Smooth muscle cell (in vitro differentiated cells): ENCODE measurements around the gene PPIP5K2. TPM values are rescaled to one million over a fixed set of nuclear protein-coding genes. Genes with fewer than 3 reads are reported as not detected.

Source experiments
- DNase-seq: peaks from one replicate; lab custom pipeline; 2025; ENCODE audit not compliant: unreplicated experiment; lab: John Stamatoyannopoulos, UW
- H2AFZ ChIP-seq: fragments of 200-600 bp; sonication (generic); 2 replicates; pipeline ENCODE4 v1.6.0; 2016; ENCODE audit warnings: antibody characterized with exemption, low read depth, mild to moderate bottlenecking
- H3F3A ChIP-seq: fragments of 200-600 bp; sonication (generic); 2 replicates; pipeline ENCODE4 v1.6.0; 2017; ENCODE audit warnings: antibody characterized with exemption, low read depth
- H3K27ac ChIP-seq: fragments of 200-600 bp; sonication (generic); 2 replicates; pipeline ENCODE4 v1.5.1; 2016; ENCODE audit warnings: low read depth, mild to moderate bottlenecking
- H3K27me3 ChIP-seq: fragments of 200-600 bp; sonication (generic); 2 replicates; pipeline ENCODE4 v1.6.1; 2016; ENCODE audit warnings: low read depth, mild to moderate bottlenecking
- H3K36me3 ChIP-seq: fragments of 200-600 bp; sonication (generic); 2 replicates; pipeline ENCODE4 v1.5.1; 2016; ENCODE audit warnings: low read depth
- H3K4me1 ChIP-seq: fragments of 200-600 bp; sonication (generic); 2 replicates; pipeline ENCODE4 v1.5.1; 2016; ENCODE audit warnings: low read depth
- H3K4me2 ChIP-seq: fragments of 200-600 bp; sonication (generic); 2 replicates; pipeline ENCODE4 v1.6.0; 2016; ENCODE audit warnings: mild to moderate bottlenecking
- H3K4me3 ChIP-seq: fragments of 200-600 bp; sonication (generic); 2 replicates; pipeline ENCODE4 v1.5.1; 2016; ENCODE audit warnings: mild to moderate bottlenecking
- H3K79me2 ChIP-seq: fragments of 200-600 bp; sonication (generic); 2 replicates; pipeline ENCODE4 v1.6.0; 2016; ENCODE audit warnings: low read depth, mild to moderate bottlenecking
- H3K9ac ChIP-seq: fragments of 200-600 bp; sonication (generic); 2 replicates; pipeline ENCODE4 v1.6.0; 2016; ENCODE audit warnings: low read depth
- H3K9me3 ChIP-seq: fragments of 200-600 bp; sonication (generic); replicated peaks from 2 replicates; pipeline ENCODE4 v1.5.1; 2016; ENCODE audit warnings: low read depth
- H4K20me1 ChIP-seq: fragments of 200-600 bp; sonication (generic); 2 replicates; pipeline ENCODE4 v1.6.0; 2016; ENCODE audit warnings: low read depth
- CTCF ChIP-seq: fragments of 200-600 bp; sonication (generic); IDR thresholded peaks from 2 replicates; pipeline ENCODE4 v1.5.1; 2017; ENCODE audit warnings: borderline replicate concordance, mild to moderate bottlenecking, antibody characterized with exemption; ENCODE audit not compliant: insufficient read depth, poor library complexity, severe bottlenecking
- WGBS: methylation state at CpG from one replicate; pipeline ENCODE4 v1.1.7; 2016; ENCODE audit warnings: low lambda C conversion rate; 5-methylcytosine and 5-hydroxymethylcytosine counted together
- polyA plus RNA-seq: library from polyadenylated mRNA; unstranded; fragments of >200 nt; fragmentation: Nextera tagmentation; extraction: Ambion mirVana; gene quantifications from 2 replicates; pipeline ENCODE4 v1.2.1, GENCODE V29; 2016
- total RNA-seq: library from RNA; depleted of rRNA; stranded (reverse); fragments of >200 nt; gene quantifications from 2 replicates; pipeline ENCODE4 v1.2.3, GENCODE V29; 2014

The PPIP5K2 gene
- total and polyA plus RNA-seq, 2 experiments from 2014 or later: 22.6 to 90.3 TPM

- Histone ChIP-seq H2AFZ (no peak overlapping the region), H3K4me1 (no peaks in the 10 kb centered on the region), H3K36me3 (peaks cover 18% of the 10 kb centered on the region), H3K79me2 (no peaks in the 10 kb centered on the region), H3K9ac (no peak overlapping the region), H3K4me3 (no peak overlapping the region), H3K27ac (no peak overlapping the region), H3F3A (no peaks in the 10 kb centered on the region), H4K20me1 (no peaks in the 10 kb centered on the region), H3K27me3 (no peaks in the 10 kb centered on the region), H3K9me3 (no peaks in the 10 kb centered on the region), H3K4me2 (no peak overlapping the region)
- no peak for TF ChIP-seq CTCF
- DNase-seq: no peak
- 84% methylated on average over 1 of the region's 1 CpG for WGBS
Measured at GRCh38 chr5:103086547-103086946, 33.6 kb upstream of the PPIP5K2 start.

- H3K27ac ChIP-seq: no peak overlapping the region
- no peak for DNase-seq
- H3F3A ChIP-seq: no peaks in the 10 kb centered on the region
- 93% methylated on average over 1 of the region's 1 CpG for WGBS
- H3K9me3 ChIP-seq: no peaks in the 10 kb centered on the region
- no peak for TF ChIP-seq CTCF
- H3K36me3 ChIP-seq: peaks cover 18% of the 10 kb centered on the region
- H3K9ac ChIP-seq: no peak overlapping the region
- H3K4me1 ChIP-seq: no peaks in the 10 kb centered on the region
- no peak overlapping the region for H3K4me3 ChIP-seq
- H3K79me2 ChIP-seq: no peaks in the 10 kb centered on the region
- H3K27me3 ChIP-seq: no peaks in the 10 kb centered on the region
- H3K4me2 ChIP-seq: no peak overlapping the region
- no peaks in the 10 kb centered on the region for H4K20me1 ChIP-seq
- no peak overlapping the region for H2AFZ ChIP-seq
Measured at GRCh38 chr5:103089272-103089671, 30.8 kb upstream of the PPIP5K2 start.

GRCh38 chr5:103090791-103091190 lies 29.3 kb upstream of the PPIP5K2 start:
- H3K36me3 ChIP-seq: peaks cover 10% of the 10 kb centered on the region
- peak overlapping the region; percentile 14 for H3K4me2 ChIP-seq
- no peaks in the 10 kb centered on the region for H4K20me1 ChIP-seq
- H2AFZ ChIP-seq: no peak overlapping the region
- H3K4me3 ChIP-seq: no peak overlapping the region
- H3K9ac ChIP-seq: no peak overlapping the region
- no peak for DNase-seq
- TF ChIP-seq CTCF: no peak
- no peaks in the 10 kb centered on the region for H3K27me3 ChIP-seq
- no peaks in the 10 kb centered on the region for H3K79me2 ChIP-seq
- 96% methylated on average over 1 of the region's 1 CpG for WGBS
- H3F3A ChIP-seq: no peaks in the 10 kb centered on the region
- H3K4me1 ChIP-seq: no peaks in the 10 kb centered on the region
- H3K27ac ChIP-seq: peak overlapping the region; percentile 19
- no peaks in the 10 kb centered on the region for H3K9me3 ChIP-seq

- DNase-seq: no peak
- H3K9me3 ChIP-seq: no peaks in the 10 kb centered on the region
- no peak overlapping the region for H2AFZ ChIP-seq
- H3K4me3 ChIP-seq: no peak overlapping the region
- no peaks in the 10 kb centered on the region for H3F3A ChIP-seq
- H3K9ac ChIP-seq: no peak overlapping the region
- no peaks in the 10 kb centered on the region for H4K20me1 ChIP-seq
- 94% methylated on average over 3 of the region's 3 CpGs for WGBS
- H3K79me2 ChIP-seq: no peaks in the 10 kb centered on the region
- no peak overlapping the region for H3K27ac ChIP-seq
- peaks cover 5% of the 10 kb centered on the region for H3K36me3 ChIP-seq
- no peak overlapping the region for H3K4me2 ChIP-seq
- no peaks in the 10 kb centered on the region for H3K27me3 ChIP-seq
- no peaks in the 10 kb centered on the region for H3K4me1 ChIP-seq
- no peak for TF ChIP-seq CTCF
Measured at GRCh38 chr5:103092676-103093075, 27.4 kb upstream of the PPIP5K2 start.
